ENCODE measurements around the gene RGS14. TPM values are rescaled to one million over a fixed set of nuclear protein-coding genes. Genes with fewer than 3 reads are reported as not detected.

RGS14 gene
- total and polyA plus RNA-seq, 4 donors: 5.7 to 15.0 (median 9.1) TPM

DNA sequence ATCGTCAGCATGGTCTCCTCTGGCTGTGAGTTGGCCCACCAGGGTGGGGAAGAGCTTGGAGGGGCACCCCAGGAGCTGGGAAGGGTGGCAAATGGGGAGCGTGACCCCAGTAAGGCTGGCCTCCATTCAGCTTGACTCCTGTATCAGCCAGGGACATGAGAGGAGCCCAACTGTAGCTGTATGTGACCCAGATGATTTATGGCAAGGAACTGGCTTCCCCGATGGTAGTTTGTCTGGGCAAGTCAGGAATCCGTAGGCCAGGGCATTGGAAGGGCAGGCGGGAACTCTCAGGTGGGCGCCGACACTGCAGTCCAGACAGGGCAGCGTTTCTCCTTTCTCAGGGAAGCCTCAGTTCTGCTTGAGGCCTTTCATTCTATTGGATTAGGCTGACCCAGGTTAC, 28.8 kb downstream of the RGS14 start:
- Histone ChIP-seq H3K27ac (ENCODE audit: low read depth in 1 of 2, low read length in 2 of 2) (no peak overlapping the region), H3K4me1 (ENCODE audit: control insufficient read depth in 1 of 2, insufficient read depth in 2 of 2, low read length in 2 of 2) (no peaks in the 10 kb centered on the region), H3K4me3 (ENCODE audit: low read length in 2 of 2) (no peak overlapping the region), H3K27me3 (ENCODE audit: control insufficient read depth in 1 of 2, insufficient read depth in 2 of 2, low read length in 1 of 2) (no peaks in the 10 kb centered on the region), H3K36me3 (ENCODE audit: control insufficient read depth in 1 of 2, insufficient read depth in 2 of 2, low read length in 1 of 2) (no peaks in the 10 kb centered on the region), H3K9me3 (ENCODE audit: control insufficient read depth, low read length) (no peaks in the 10 kb centered on the region)
- intact Hi-C loops (cut with DNase I): no loop called here
- ATAC-seq (ENCODE audit: low FRiP score) (no peak), DNase-seq (no peak)
- WGBS, 2 donors: 86 to 87% methylated on average over 8 of the region's 8 CpGs

DNA sequence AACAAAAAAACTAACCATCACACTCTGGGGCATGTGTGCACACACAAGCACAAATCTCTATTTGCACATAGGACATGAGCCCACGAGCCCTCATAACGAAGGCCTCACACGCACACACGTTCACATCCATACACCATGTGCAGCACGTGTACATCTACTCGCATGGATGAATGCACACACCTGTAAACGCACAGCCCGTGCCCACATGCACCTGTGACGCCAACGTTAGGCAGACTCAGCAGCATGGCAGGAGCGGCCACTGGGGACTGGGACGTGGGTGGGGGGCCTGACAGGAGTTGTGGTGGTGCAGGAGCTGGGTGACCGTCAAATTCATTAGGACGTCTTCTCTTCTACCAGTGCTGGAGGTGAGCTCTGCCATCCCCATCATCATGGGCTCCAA, 29.7 kb downstream of the RGS14 start:
- Histone ChIP-seq H3K36me3 (ENCODE audit: control insufficient read depth in 1 of 2, insufficient read depth in 2 of 2, low read length in 1 of 2) (no peaks in the 10 kb centered on the region), H3K4me1 (ENCODE audit: control insufficient read depth in 1 of 2, insufficient read depth in 2 of 2, low read length in 2 of 2) (no peaks in the 10 kb centered on the region), H3K27me3 (ENCODE audit: control insufficient read depth in 1 of 2, insufficient read depth in 2 of 2, low read length in 1 of 2) (no peaks in the 10 kb centered on the region), H3K9me3 (ENCODE audit: control insufficient read depth, low read length) (no peaks in the 10 kb centered on the region), H3K27ac (ENCODE audit: low read depth in 1 of 2, low read length in 2 of 2) (no peak overlapping the region), H3K4me3 (ENCODE audit: low read length in 2 of 2) (no peak overlapping the region)
- 85 to 86% methylated on average over 14 of the region's 14 CpGs for WGBS, 2 donors
- no peak for DNase-seq
- intact Hi-C loops (cut with DNase I): no loop called here
- ATAC-seq (ENCODE audit: low FRiP score): no peak

DNA sequence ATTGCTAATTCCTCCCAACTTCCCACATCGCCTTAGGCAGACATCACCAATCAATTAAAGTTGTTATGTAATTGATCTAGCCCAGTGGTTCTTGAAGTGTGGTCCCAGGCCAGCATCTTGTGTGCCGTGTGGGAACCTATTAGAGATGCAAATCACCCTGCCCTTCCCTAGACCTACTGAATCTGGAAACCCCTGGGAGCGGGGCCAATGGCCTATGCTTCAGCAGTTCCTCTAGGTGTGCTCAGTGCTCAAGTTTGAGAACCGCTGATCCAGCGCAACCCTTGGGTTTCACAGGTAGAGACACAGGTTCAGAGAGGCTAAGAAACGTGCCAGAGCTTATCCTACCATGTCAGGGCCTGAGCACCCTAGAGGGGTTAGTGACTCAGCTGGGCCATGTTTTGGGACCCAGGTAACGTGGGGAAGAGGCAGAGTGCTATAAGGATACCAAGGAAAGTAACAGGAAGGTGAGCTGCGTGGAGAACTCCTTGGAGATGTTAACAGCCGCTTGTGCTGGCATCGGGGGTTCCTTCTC, 30.9 kb downstream of the RGS14 start:
- Histone ChIP-seq H3K36me3 (ENCODE audit: control insufficient read depth in 1 of 2, insufficient read depth in 2 of 2, low read length in 1 of 2) (no peaks in the 10 kb centered on the region), H3K27me3 (ENCODE audit: control insufficient read depth in 1 of 2, insufficient read depth in 2 of 2, low read length in 1 of 2) (no peaks in the 10 kb centered on the region), H3K27ac (ENCODE audit: low read depth in 1 of 2, low read length in 2 of 2) (no peak overlapping the region), H3K4me1 (ENCODE audit: control insufficient read depth in 1 of 2, insufficient read depth in 2 of 2, low read length in 2 of 2) (no peaks in the 10 kb centered on the region), H3K4me3 (ENCODE audit: low read length in 2 of 2) (no peak overlapping the region), H3K9me3 (ENCODE audit: control insufficient read depth, low read length) (no peaks in the 10 kb centered on the region)
- intact Hi-C loops (cut with DNase I): no loop called here
- 89 to 90% methylated on average over 10 of the region's 10 CpGs for WGBS, 2 donors
- ATAC-seq (ENCODE audit: low FRiP score) (no peak), DNase-seq (no peak)

DNA sequence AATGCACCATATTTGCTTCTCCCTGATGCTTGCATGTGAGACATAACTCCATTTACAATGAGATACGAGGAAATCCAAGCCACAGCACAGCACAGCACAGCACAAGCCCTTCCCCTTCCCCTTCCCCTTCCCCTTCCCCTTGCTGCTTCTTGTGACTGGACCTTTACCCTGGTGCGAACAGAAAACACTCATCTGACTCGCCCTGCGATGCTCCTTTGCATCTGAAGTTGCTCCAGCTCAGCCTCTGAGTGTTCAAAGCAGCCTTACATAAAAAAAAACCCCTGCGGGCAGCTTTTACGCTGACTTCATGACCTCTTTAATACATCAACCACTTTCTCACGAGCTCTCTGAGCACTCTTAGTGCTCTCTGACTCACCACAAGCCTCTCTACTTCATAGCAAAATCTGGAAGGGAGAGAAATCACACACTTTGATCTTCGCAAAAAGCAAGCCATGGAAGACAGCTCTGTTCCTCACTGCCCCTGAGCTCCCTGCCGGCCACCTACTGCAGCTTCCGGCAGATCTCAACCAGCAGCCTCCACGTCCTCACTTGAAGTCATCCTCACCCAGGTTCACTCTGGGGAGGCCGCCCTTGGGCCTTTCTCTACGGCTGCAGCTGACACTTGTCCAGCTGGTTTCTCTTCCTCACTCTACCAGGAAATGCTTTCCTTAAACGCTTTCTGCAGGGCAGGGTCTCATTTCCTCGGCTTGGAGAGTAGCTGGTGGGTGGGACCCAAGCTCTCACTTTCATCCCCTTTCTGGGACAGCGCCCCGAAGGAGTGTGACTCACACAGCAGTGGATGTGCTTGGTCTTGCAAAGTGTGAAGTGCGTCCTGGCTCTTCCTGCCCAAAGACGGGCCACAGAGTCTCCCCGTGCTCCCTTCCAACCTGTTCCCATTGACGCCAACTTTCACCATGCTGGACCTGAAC, 31.8 kb downstream of the RGS14 start:
- Histone ChIP-seq H3K9me3 (ENCODE audit: control insufficient read depth, low read length) (no peaks in the 10 kb centered on the region), H3K27ac (ENCODE audit: low read depth in 1 of 2, low read length in 2 of 2) (no peak overlapping the region), H3K36me3 (ENCODE audit: control insufficient read depth in 1 of 2, insufficient read depth in 2 of 2, low read length in 1 of 2) (no peaks in the 10 kb centered on the region), H3K4me1 (ENCODE audit: control insufficient read depth in 1 of 2, insufficient read depth in 2 of 2, low read length in 2 of 2) (no peaks in the 10 kb centered on the region), H3K27me3 (ENCODE audit: control insufficient read depth in 1 of 2, insufficient read depth in 2 of 2, low read length in 1 of 2) (no peaks in the 10 kb centered on the region), H3K4me3 (ENCODE audit: low read length in 2 of 2) (no peak overlapping the region)
- 46 to 53% methylated on average over 21 of the region's 21 CpGs for WGBS, 2 donors
- DNase-seq (peak in 1 of 2 donors; percentile 64), ATAC-seq (ENCODE audit: low FRiP score) (no peak)
- intact Hi-C loops (cut with DNase I): loop anchor here (1.0 to 5.0 kb wide), 4 partner anchors 63 to 113 kb away; no protein-coding TSS in a partner anchor

DNA sequence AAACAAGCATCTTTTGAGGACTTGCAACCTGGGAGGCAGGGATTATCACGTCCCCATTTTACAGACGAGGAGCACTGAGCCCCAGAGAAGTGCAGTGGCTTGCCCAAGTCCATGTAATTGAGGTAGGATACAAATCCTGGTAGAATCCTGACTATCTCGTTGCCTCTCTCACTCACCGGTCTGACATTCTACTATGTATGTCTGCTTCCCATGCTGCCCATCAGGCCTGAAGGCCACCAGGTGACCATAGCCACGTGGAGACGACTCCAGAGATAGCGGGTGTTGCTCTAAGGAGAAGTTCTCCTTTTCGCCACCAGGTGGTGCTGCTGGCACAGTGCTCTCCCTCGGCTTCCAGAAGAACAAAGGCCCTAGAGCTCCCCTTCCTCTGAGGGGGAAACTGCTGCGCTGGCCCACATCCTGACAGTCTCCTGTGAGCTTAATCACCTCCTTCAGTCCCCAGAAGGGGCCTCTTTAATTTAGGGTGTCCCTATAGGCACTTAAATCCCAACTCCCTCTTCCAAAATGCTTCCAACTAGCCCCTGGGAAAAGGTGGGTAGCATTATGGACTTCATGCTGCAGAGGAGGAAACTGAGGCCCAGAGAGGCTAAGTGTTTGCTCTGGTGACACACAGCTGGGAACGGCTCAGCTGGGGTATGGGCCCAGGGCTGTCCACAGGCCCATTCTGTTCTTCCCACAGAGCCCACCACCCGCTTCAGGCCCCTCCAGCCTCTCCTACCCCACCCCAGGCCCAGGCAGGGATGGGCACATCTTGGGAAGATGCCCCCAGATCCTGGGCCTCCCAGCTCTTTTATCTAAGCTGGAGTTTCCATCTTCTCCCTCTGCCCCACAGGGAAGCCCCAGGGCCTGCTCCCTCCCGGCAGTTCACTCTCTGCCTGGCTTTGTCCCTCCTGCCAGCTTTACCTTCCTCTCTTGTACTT, 32.9 kb downstream of the RGS14 start:
- Histone ChIP-seq H3K4me3 (ENCODE audit: low read length in 2 of 2) (no peak overlapping the region), H3K4me1 (ENCODE audit: control insufficient read depth in 1 of 2, insufficient read depth in 2 of 2, low read length in 2 of 2) (no peaks in the 10 kb centered on the region), H3K27me3 (ENCODE audit: control insufficient read depth in 1 of 2, insufficient read depth in 2 of 2, low read length in 1 of 2) (no peaks in the 10 kb centered on the region), H3K9me3 (ENCODE audit: control insufficient read depth, low read length) (no peaks in the 10 kb centered on the region), H3K36me3 (ENCODE audit: control insufficient read depth in 1 of 2, insufficient read depth in 2 of 2, low read length in 1 of 2) (no peaks in the 10 kb centered on the region), H3K27ac (ENCODE audit: low read depth in 1 of 2, low read length in 2 of 2) (no peak overlapping the region)
- DNase-seq: peak; percentile 85 to 89
- 14 to 21% methylated on average over 12 to 13 of the region's 13 CpGs for WGBS, 2 donors
- peak; percentile 92 for ATAC-seq (ENCODE audit: low FRiP score)
- intact Hi-C loops (cut with DNase I): loop anchor here (1.0 to 5.0 kb wide), 4 partner anchors 62 to 112 kb away; no protein-coding TSS in a partner anchor

DNA sequence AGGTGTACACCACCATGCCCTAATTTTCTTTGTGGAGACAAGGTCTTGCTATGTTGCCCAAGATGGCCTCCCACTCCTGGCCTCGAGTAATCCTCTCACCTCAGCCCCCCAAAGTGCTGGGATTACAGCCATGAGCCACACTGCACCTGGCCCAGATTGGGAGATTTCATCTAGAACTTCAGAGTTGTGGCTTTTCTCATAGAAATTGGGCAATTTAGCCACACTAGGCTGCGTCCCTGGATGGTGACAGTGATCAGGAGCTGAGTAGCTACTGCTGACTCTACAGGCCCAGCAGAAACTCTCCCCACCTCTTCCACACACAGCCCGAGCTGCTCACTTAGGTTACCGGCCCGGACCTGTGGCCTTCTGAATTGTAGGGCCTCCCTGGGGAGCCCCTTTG, 35.0 kb downstream of the RGS14 start:
- H3K27me3 ChIP-seq (ENCODE audit: control insufficient read depth in 1 of 2, insufficient read depth in 2 of 2, low read length in 1 of 2): no peaks in the 10 kb centered on the region
- 87 to 89% methylated on average over 5 of the region's 5 CpGs for WGBS, 2 donors
- no peak overlapping the region for H3K4me3 ChIP-seq (ENCODE audit: low read length in 2 of 2)
- no peaks in the 10 kb centered on the region for H3K4me1 ChIP-seq (ENCODE audit: control insufficient read depth in 1 of 2, insufficient read depth in 2 of 2, low read length in 2 of 2)
- intact Hi-C loops (cut with DNase I): loop anchor here in 1 of 2 donors (5.0 kb wide), 2 partner anchors 60 to 110 kb away; no protein-coding TSS in a partner anchor
- H3K27ac ChIP-seq (ENCODE audit: low read depth in 1 of 2, low read length in 2 of 2): no peak overlapping the region
- H3K9me3 ChIP-seq (ENCODE audit: control insufficient read depth, low read length): no peaks in the 10 kb centered on the region
- H3K36me3 ChIP-seq (ENCODE audit: control insufficient read depth in 1 of 2, insufficient read depth in 2 of 2, low read length in 1 of 2): no peaks in the 10 kb centered on the region
- DNase-seq (no peak), ATAC-seq (ENCODE audit: low FRiP score) (no peak)

DNA sequence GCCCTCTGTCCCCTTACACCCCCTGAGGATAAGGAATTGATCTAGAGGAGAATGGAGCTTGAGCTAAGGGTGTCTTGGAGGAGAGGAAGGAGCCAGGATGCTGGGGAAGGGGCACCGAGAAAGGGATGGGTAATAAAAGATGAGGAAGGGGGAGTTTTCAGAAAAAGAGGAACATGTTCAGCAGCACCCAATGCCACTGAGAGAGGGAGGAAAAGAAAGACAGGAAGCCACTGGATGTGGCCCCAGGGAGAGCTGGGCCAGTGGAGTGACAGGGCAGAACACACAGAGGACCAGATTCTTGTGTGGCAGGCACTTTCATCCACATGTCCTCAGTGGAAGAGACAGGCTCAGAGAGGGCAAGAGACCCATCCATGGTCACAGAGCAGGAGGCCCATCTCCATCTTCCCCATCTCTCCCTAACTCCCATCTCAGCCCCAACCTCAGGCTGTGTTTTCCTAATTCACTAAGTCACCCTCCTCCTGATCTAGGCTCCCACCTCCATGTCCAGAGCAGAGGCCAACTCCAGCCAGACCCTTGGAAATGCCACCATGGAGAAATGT, 35.6 kb downstream of the RGS14 start:
- Histone ChIP-seq H3K27me3 (ENCODE audit: control insufficient read depth in 1 of 2, insufficient read depth in 2 of 2, low read length in 1 of 2) (no peaks in the 10 kb centered on the region), H3K36me3 (ENCODE audit: control insufficient read depth in 1 of 2, insufficient read depth in 2 of 2, low read length in 1 of 2) (no peaks in the 10 kb centered on the region), H3K4me3 (ENCODE audit: low read length in 2 of 2) (no peak overlapping the region), H3K4me1 (ENCODE audit: control insufficient read depth in 1 of 2, insufficient read depth in 2 of 2, low read length in 2 of 2) (no peaks in the 10 kb centered on the region), H3K9me3 (ENCODE audit: control insufficient read depth, low read length) (no peaks in the 10 kb centered on the region), H3K27ac (ENCODE audit: low read depth in 1 of 2, low read length in 2 of 2) (no peak overlapping the region)
- DNase-seq (no peak), ATAC-seq (ENCODE audit: low FRiP score) (no peak)
- intact Hi-C loops (cut with DNase I): loop anchor here in 1 of 2 donors (5.0 kb wide), 2 partner anchors 59 to 109 kb away; no protein-coding TSS in a partner anchor
- 87 to 93% methylated on average over 1 of the region's 1 CpG for WGBS, 2 donors

DNA sequence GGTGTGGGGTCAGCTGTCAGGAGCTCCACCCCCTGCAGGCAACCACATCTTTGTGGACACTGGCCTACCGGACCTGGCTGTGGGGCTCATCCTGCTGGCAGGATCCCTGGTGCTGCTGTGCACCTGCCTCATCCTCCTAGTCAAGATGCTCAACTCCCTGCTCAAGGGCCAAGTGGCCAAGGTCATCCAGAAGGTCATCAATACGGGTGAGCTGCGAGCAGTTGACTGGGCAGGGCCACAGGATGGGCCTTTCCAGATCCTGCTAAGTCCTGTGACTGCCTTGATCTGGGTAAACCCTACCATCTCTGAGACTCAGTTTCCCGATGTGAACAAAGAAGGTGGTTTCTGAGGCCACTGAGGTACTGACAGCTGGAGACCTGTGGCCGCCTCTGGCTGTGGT, 36.3 kb downstream of the RGS14 start:
- H3K36me3 ChIP-seq (ENCODE audit: control insufficient read depth in 1 of 2, insufficient read depth in 2 of 2, low read length in 1 of 2): no peaks in the 10 kb centered on the region

More for the DNA sequence above, 36.3 kb downstream of the RGS14 start:
- no peaks in the 10 kb centered on the region for H3K4me1 ChIP-seq (ENCODE audit: control insufficient read depth in 1 of 2, insufficient read depth in 2 of 2, low read length in 2 of 2)
- ATAC-seq (ENCODE audit: low FRiP score) (no peak), DNase-seq (no peak)
- H3K4me3 ChIP-seq (ENCODE audit: low read length in 2 of 2): no peak overlapping the region
- 69 to 92% methylated on average over 5 of the region's 5 CpGs for WGBS, 2 donors
- H3K27me3 ChIP-seq (ENCODE audit: control insufficient read depth in 1 of 2, insufficient read depth in 2 of 2, low read length in 1 of 2): no peaks in the 10 kb centered on the region
- H3K9me3 ChIP-seq (ENCODE audit: control insufficient read depth, low read length): no peaks in the 10 kb centered on the region
- H3K27ac ChIP-seq (ENCODE audit: low read depth in 1 of 2, low read length in 2 of 2): no peak overlapping the region
- intact Hi-C loops (cut with DNase I): loop anchor here in 1 of 2 donors (5.0 kb wide), 2 partner anchors 58 to 108 kb away; no protein-coding TSS in a partner anchor

Data from aorta (tissue), 5 donors.